DND-41 (cell line): Measurements from ENCODE around the gene CCBE1.

Source experiments
- CTCF ChIP-seq: IDR thresholded peaks from 2 replicates; pipeline ENCODE4 v1.5.1; 2012; ENCODE audit warnings: borderline replicate concordance, low read length, moderate library complexity, mild to moderate bottlenecking; ENCODE audit not compliant: poor library complexity, severe bottlenecking; ENCODE audit errors: extremely low read depth
- EZH2 ChIP-seq: IDR thresholded peaks from 3 replicates; pipeline ENCODE4 v1.6.1; 2012; ENCODE audit warnings: borderline replicate concordance, low read depth, mild to moderate bottlenecking, moderate library complexity, low read length, inconsistent platforms; ENCODE audit not compliant: severe bottlenecking

GRCh38 chr18:59451073-59451472 is 246.2 kb downstream of the CCBE1 start:
- no peak for TF ChIP-seq CTCF
- TF ChIP-seq EZH2 = no peak
